GM13977 (cell line): ENCODE results near the gene ADCY4.

Experiments
- DNase-seq: peaks from one replicate; pipeline ENCODE4 v3.0.0; 2012; ENCODE audit warnings: low spot score
- in situ Hi-C: fragments of 300-500 bp; cut with MboI; formaldehyde crosslinking; loops from one replicate; pipeline ENCODE4 v1.12.0; 2022; ENCODE audit warnings: low sequenced_read_pairs, low pct_unique_long_range_greater_than_20kb, mixed read lengths, inconsistent platforms; ENCODE audit not compliant: unreplicated experiment
- TF ChIP-seq, protein P1 (sequence below): IDR thresholded peaks from 2 replicates; pipeline ENCODE4 v1.5.1; 2012; ENCODE audit warnings: mild to moderate bottlenecking, control low read depth; ENCODE audit not compliant: insufficient read depth; ENCODE audit errors: extremely low read depth, missing control alignments

ADCY4 gene

DNA sequence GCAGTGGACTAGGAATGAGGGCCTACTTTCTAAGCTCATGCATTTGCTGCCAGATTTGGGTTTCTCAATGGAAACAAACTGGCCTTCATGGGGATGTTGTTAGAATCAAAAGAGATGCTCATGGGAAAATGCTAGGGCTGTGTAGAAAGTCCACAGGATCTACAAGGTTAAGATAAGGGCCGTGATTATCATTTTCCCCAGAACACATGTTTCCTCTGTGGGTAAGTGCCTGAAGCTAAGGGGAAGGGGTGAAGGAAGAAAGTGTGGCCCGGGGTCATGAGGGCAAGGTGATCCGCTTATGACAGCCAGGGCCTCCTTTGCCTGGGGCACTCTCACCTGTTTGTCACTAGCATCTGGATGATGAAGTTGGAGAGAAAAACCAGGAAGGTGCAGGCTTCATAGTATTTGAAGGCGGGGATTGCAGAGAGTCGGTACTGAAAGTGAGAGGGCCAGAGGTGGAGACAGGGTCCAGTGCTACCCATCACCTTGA, 9.8 kb downstream of the ADCY4 start:
- in situ Hi-C loops: loop anchor here (25.0 kb wide), 1 partner anchor 337 kb away; no protein-coding TSS in a partner anchor
- TF ChIP-seq, protein P1, sequence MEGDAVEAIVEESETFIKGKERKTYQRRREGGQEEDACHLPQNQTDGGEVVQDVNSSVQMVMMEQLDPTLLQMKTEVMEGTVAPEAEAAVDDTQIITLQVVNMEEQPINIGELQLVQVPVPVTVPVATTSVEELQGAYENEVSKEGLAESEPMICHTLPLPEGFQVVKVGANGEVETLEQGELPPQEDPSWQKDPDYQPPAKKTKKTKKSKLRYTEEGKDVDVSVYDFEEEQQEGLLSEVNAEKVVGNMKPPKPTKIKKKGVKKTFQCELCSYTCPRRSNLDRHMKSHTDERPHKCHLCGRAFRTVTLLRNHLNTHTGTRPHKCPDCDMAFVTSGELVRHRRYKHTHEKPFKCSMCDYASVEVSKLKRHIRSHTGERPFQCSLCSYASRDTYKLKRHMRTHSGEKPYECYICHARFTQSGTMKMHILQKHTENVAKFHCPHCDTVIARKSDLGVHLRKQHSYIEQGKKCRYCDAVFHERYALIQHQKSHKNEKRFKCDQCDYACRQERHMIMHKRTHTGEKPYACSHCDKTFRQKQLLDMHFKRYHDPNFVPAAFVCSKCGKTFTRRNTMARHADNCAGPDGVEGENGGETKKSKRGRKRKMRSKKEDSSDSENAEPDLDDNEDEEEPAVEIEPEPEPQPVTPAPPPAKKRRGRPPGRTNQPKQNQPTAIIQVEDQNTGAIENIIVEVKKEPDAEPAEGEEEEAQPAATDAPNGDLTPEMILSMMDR: no peak
- DNase-seq: no peak

DNA sequence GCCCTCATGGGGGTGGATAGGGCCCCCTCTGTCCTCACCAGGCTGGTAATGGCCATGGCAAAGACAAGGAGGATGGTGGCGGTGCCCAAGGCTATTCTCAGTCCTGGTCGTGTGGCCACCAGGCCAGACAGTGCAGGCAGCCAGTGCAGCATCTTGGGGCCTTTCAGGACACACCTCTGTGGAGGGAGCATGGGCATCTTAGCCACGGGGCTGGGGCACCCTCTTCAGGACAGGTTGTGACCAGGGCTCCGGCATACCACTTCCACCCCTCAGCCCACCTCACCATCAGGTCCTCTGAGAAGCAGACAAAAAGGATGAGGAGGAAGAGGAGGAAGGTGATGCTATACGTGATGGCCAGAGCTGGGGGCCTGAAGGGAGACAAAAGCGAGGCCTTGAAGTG, 10.8 kb downstream of the ADCY4 start:
- in situ Hi-C loops: no loop called here
- DNase-seq: no peak
- TF ChIP-seq, protein P1: no peak

DNA sequence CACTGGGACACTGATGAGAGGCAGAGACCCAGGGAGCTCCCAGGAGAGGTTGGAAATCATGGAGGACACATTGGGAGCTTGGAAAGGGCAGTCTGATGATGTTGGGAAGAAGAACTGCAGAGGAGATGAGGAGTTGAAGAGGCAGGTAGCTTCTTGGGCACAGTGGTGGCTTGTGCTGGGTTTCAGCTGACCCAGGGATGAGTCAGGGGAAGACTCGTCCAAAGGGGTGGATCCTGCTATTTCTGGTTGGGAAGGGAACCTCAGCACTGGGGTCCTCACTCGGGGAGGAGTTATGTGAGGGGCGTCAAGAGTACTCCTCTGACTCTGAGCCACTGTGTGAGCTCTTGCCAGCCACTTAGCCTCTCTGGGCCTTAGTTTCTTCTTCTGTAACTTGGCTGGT, 11.5 kb downstream of the ADCY4 start:
- DNase-seq: no peak
- TF ChIP-seq, protein P1: no peak
- in situ Hi-C loops: no loop called here

DNA sequence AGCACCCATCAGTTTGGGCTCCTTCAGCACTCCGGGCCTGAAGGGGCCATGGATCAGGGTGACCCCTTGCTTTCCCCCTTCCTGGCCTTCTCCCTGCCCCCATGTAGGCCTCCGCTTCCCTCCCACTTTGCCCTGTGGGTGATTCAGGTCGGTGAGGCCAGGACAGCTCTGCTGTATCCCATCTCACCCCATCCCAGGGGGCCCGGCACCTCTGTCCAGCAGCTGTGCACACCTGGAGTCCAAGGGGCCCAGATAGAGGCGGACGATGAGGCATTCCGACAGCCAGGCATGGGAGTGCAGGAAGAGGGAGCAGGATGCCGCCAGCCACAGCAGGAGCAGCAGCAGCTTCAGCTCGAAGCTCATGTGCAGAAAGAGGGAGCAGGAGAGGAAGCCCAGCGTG, 12.2 kb downstream of the ADCY4 start:
- in situ Hi-C loops: no loop called here
- TF ChIP-seq, protein P1: no peak
- no peak for DNase-seq

DNA sequence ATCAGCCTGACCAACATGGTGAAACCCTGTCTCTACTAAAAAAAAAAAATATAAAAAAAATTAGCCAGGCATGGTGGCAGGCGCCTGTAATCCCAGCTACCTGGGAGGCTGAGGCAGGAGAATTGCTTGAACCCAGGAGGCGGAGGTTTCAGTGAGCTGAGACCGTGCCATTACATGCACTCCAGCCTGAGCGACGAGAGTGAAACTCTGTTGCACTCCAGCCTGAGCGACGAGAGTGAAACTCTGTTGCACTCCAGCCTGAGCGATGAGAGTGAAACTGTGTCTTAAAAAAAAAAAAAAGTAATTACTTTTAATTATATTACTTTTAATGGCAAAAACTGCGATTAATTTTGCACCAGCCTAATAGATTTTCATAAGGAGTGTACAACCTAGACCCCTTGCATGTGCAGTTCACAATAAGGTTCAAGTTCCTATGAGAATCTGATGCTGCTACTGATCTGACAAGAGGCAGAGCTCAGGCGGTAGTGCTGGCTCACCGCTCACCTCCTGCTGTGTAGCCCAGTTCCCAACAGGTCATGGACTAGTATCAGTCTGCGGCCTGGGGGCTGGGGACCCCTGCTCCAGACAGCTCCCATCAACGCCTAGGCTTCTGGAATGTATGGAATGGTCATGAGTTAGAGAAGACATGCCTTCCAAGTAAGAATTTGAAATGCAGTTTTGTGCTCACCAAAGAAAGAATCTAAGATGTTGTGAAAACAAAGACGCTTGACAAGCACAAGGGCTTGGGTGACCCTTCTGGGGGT, 13.5 kb downstream of the ADCY4 start:
- in situ Hi-C loops: no loop called here
- no peak for DNase-seq
- TF ChIP-seq, protein P1: no peak

DNA sequence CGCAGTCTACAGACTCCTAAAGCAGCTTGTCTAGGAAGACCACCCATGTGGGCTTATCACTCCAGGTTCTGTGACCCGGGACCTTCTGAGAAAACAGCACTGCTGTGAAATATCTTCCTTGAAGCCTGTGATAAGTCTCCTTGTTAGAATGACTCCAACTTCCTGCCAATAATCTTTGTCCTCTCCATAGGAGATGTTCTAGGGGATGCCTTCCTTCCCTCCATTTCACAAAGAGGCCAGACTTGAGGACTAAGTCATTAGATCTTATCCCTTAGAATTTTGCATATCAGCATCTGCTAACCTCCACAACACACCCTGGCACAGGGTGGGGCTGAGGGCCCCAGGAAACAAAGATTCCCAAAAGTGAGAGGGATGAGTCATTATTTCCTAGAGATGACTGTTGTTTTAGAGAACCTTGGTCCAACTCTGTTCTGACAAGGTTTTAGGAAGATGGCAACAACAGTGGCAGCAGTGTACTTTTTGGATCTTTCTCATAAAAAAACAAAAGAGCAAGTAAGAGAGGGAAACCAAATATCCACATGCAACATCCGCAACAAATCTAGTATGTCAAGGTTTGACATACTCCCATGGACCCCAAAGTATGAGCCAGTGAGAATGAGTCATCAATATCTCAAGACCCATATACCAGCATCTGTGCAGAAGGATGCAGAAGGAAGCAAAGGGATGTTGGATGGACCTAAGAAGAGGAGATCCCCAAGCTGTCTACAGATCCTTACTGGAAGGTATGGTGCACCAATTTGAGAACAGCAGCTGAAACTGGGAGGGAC, 17.5 kb downstream of the ADCY4 start:
- TF ChIP-seq, protein P1: no peak
- DNase-seq: no peak
- in situ Hi-C loops: no loop called here
